Loucy (cell line): ENCODE measurements around the gene TNFRSF8.

Source experiments
- H2AFZ ChIP-seq: fragments of 200-600 bp; sonication (generic); 2 replicates; pipeline ENCODE4 v1.6.0; 2016; ENCODE audit warnings: antibody characterized with exemption, mild to moderate bottlenecking, low read length, moderate library complexity
- H3F3A ChIP-seq: fragments of 200-600 bp; 2 replicates; pipeline ENCODE4 v1.6.0; 2016; ENCODE audit warnings: antibody characterized with exemption, low read depth, mild to moderate bottlenecking
- H3K27me3 ChIP-seq: fragments of 200-600 bp; sonication (generic); 2 replicates; pipeline ENCODE4 v1.6.1; 2014; ENCODE audit warnings: low read length, mild to moderate bottlenecking; ENCODE audit not compliant: insufficient read depth, poor library complexity, severe bottlenecking
- H3K36me3 ChIP-seq: fragments of 200-600 bp; sonication (generic); 2 replicates; pipeline ENCODE4 v1.6.1; 2016; ENCODE audit warnings: low read length; ENCODE audit not compliant: insufficient read depth
- H3K4me1 ChIP-seq: fragments of 200-600 bp; sonication (generic); 2 replicates; pipeline ENCODE4 v1.5.1; 2014; ENCODE audit warnings: low read length, mild to moderate bottlenecking; ENCODE audit not compliant: insufficient read depth, poor library complexity, severe bottlenecking
- H3K4me2 ChIP-seq: fragments of 200-600 bp; sonication (generic); 2 replicates; pipeline ENCODE4 v1.6.0; 2014; ENCODE audit warnings: antibody characterized with exemption, low read length, low read depth, mild to moderate bottlenecking; ENCODE audit not compliant: poor library complexity, severe bottlenecking
- H3K4me3 ChIP-seq: fragments of 200-600 bp; sonication (generic); 2 replicates; pipeline ENCODE4 v1.5.1; 2014; ENCODE audit warnings: low read length, mild to moderate bottlenecking, mixed read lengths; ENCODE audit not compliant: poor library complexity, severe bottlenecking
- H3K79me2 ChIP-seq: fragments of 200-600 bp; sonication (generic); 2 replicates; pipeline ENCODE4 v1.6.1; 2014; ENCODE audit warnings: low read length; ENCODE audit not compliant: insufficient read depth
- H3K9ac ChIP-seq: fragments of 200-600 bp; sonication (generic); 2 replicates; pipeline ENCODE4 v1.6.0; 2014; ENCODE audit warnings: mild to moderate bottlenecking, low read depth, low read length, moderate library complexity; ENCODE audit not compliant: poor library complexity, severe bottlenecking
- H3K9me2 ChIP-seq: fragments of 200-600 bp; sonication (generic); replicated peaks from 2 replicates; pipeline ENCODE4 v1.6.1; 2016; ENCODE audit warnings: low read depth, low read length, mixed read lengths
- H3K9me3 ChIP-seq: fragments of 200-600 bp; sonication (generic); 2 replicates; pipeline ENCODE4 v1.6.1; 2014; ENCODE audit warnings: mild to moderate bottlenecking, antibody characterized with exemption, low read length, low read depth; ENCODE audit not compliant: insufficient read depth
- H4K20me1 ChIP-seq: fragments of 200-600 bp; sonication (generic); 2 replicates; pipeline ENCODE4 v1.6.0; 2014; ENCODE audit warnings: antibody characterized with exemption, low read length, mild to moderate bottlenecking; ENCODE audit not compliant: insufficient read depth, poor library complexity, severe bottlenecking
- CTCF ChIP-seq: fragments of 200-600 bp; sonication (generic); conservative IDR thresholded peaks from 2 replicates; pipeline ENCODE4 v1.5.1; 2014; ENCODE audit warnings: mild to moderate bottlenecking, antibody characterized with exemption, low read length
- EZH2phosphoT487 ChIP-seq: fragments of 200-600 bp; IDR thresholded peaks from 2 replicates; pipeline ENCODE4 v1.6.1; 2018; ENCODE audit warnings: antibody characterized with exemption, mild to moderate bottlenecking, moderate library complexity, borderline replicate concordance

The TNFRSF8 gene

GRCh38 chr1:12184008-12184681, 121.0 kb downstream of the TNFRSF8 start:
- Histone ChIP-seq H2AFZ (no peak overlapping the region), H3K4me2 (no peak overlapping the region), H3K9me3 (no peaks in the 10 kb centered on the region), H3K9ac (no peak overlapping the region), H3K4me3 (no peak overlapping the region), H3K9me2 (no peaks in the 10 kb centered on the region), H3K27me3 (no peaks in the 10 kb centered on the region), H3K36me3 (peaks cover 4% of the 10 kb centered on the region; the same call in 1 of the 2 replicates), H3K4me1 (peaks cover 6% of the 10 kb centered on the region), H3K79me2 (peaks cover 31% of the 10 kb centered on the region; the same call in 1 of the 2 replicates), H4K20me1 (no peaks in the 10 kb centered on the region), H3F3A (no peaks in the 10 kb centered on the region)
- no peak for TF ChIP-seq EZH2phosphoT487
- no peak for TF ChIP-seq CTCF

GRCh38 chr1:12185036-12185917, 122.2 kb downstream of the TNFRSF8 start:
- Histone ChIP-seq H2AFZ (no peak overlapping the region), H3K9me3 (no peaks in the 10 kb centered on the region), H3K4me3 (no peak overlapping the region), H3K9ac (no peak overlapping the region), H4K20me1 (no peaks in the 10 kb centered on the region), H3F3A (no peaks in the 10 kb centered on the region), H3K4me1 (no peaks in the 10 kb centered on the region), H3K27me3 (no peaks in the 10 kb centered on the region), H3K4me2 (no peak overlapping the region), H3K36me3 (peaks cover 9% of the 10 kb centered on the region; the same call in 1 of the 2 replicates), H3K79me2 (peaks cover 21% of the 10 kb centered on the region; the same call in 1 of the 2 replicates), H3K9me2 (no peaks in the 10 kb centered on the region)
- TF ChIP-seq EZH2phosphoT487 (no peak), CTCF (no peak)

GRCh38 chr1:12185918-12186678, 123.0 kb downstream of the TNFRSF8 start:
- Histone ChIP-seq H4K20me1 (no peaks in the 10 kb centered on the region), H3K9ac (no peak overlapping the region), H3K27me3 (no peaks in the 10 kb centered on the region), H3K36me3 (peaks cover 13% of the 10 kb centered on the region; the same call in 1 of the 2 replicates), H3K4me2 (no peak overlapping the region), H3K79me2 (peaks cover 18% of the 10 kb centered on the region; the same call in 1 of the 2 replicates), H3K9me3 (no peaks in the 10 kb centered on the region), H3K9me2 (no peaks in the 10 kb centered on the region), H2AFZ (no peak overlapping the region), H3K4me3 (no peak overlapping the region), H3F3A (no peaks in the 10 kb centered on the region), H3K4me1 (no peaks in the 10 kb centered on the region)
- TF ChIP-seq EZH2phosphoT487 (no peak), CTCF (no peak)
